HepG2 (cell line): Measurements from ENCODE around the gene MYH9. TPM values are rescaled to one million over a fixed set of nuclear protein-coding genes. Genes with fewer than 3 reads are reported as not detected.

Experiments used
- CHD2 ChIP-seq: IDR thresholded peaks from 2 replicates; pipeline ENCODE4 v1.6.1; 2011; ENCODE audit warnings: low read depth, low read length, improper control_type of control experiment
- HBP1 ChIP-seq: IDR thresholded peaks from 2 replicates; pipeline ENCODE4 v1.6.1; 2016; ENCODE audit warnings: low read depth, control low read depth
- HMG20A ChIP-seq: IDR thresholded peaks from 2 replicates; pipeline ENCODE4 v1.6.1; 2016; ENCODE audit warnings: borderline replicate concordance
- PRDM10 ChIP-seq: sonication (generic); formaldehyde crosslinking; IDR thresholded peaks from 2 replicates; pipeline ENCODE4 v1.4.0; 2020; ENCODE audit warnings: low read depth, missing genetic modification reagents
- SMARCE1 ChIP-seq: fragments of 450-650 bp; IDR thresholded peaks from 2 replicates; pipeline ENCODE4 v1.6.1; 2017; ENCODE audit warnings: borderline replicate concordance
- SRSF9 ChIP-seq: fragments of 200-400 bp; formaldehyde crosslinking; IDR thresholded peaks from 2 replicates; pipeline ENCODE4 v1.6.1; 2018; ENCODE audit warnings: borderline replicate concordance, mild to moderate bottlenecking, low read depth, low read length; ENCODE audit not compliant: insufficient read depth, poor library complexity, severe bottlenecking
- ZFP62 ChIP-seq: sonication (generic); formaldehyde crosslinking; IDR thresholded peaks from 2 replicates; pipeline ENCODE4 v1.4.0; 2020; ENCODE audit warnings: missing genetic modification reagents
- ZNF362 ChIP-seq: sonication (generic); formaldehyde crosslinking; IDR thresholded peaks from 2 replicates; pipeline ENCODE4 v1.4.0; 2020; ENCODE audit warnings: missing genetic modification reagents, mild to moderate bottlenecking, borderline replicate concordance
- ZNF407 ChIP-seq: sonication (generic); formaldehyde crosslinking; IDR thresholded peaks from one replicate; pipeline ENCODE4 v1.5.1; 2020; ENCODE audit warnings: mild to moderate bottlenecking, missing genetic modification reagents; ENCODE audit errors: not compliant biosample characterization
- ZNF431 ChIP-seq: sonication (generic); formaldehyde crosslinking; IDR thresholded peaks from 2 replicates; pipeline ENCODE4 v1.9.0; 2022; ENCODE audit warnings: missing genetic modification reagents, low read depth, mild to moderate bottlenecking, borderline replicate concordance
- ZNF547 ChIP-seq: sonication (generic); formaldehyde crosslinking; IDR thresholded peaks from 2 replicates; pipeline ENCODE4 v1.5.1; 2020; ENCODE audit warnings: mild to moderate bottlenecking, missing genetic modification reagents
- ZNF580 ChIP-seq: IDR thresholded peaks from 2 replicates; pipeline ENCODE4 v1.6.1; 2016; ENCODE audit warnings: low read depth, borderline replicate concordance
- polyA plus RNA-seq, 8 experiments: library from polyadenylated mRNA; depleted of rRNA in 3 of 8; stranded (reverse) in 7 of 8; unstranded in 1 of 8; fragments of >200 nt; fragmentation: Illumina TruSeq in 4 of 8; extraction: Trizol in 4 of 8; gene quantifications; 2 replicates each; pipeline versions ENCODE4 v1.2.1 to v1.2.3, GENCODE V29; 2011 to 2016; ENCODE audit warnings: low read depth in 4 of 8, missing spikeins in 1 of 8, mixed read lengths in 1 of 8; ENCODE audit not compliant: insufficient read depth in 1 of 8
- total RNA-seq, 5 experiments: library from RNA; depleted of rRNA; stranded (reverse); fragments of >200 nt; fragmentation: Illumina TruSeq; extraction: Trizol; gene quantifications; 2 replicates each; pipeline ENCODE4 v1.2.3, GENCODE V29; 2016; ENCODE audit warnings: low read depth in 1 of 5

MYH9 gene
- total and polyA plus RNA-seq, 2 of the 13 experiments (the other 11 are each of a cell fraction or from before 2014, with no cell fraction given), result 50.7 to 98.5 TPM

- TF ChIP-seq SRSF9 (no peak), ZNF362 (0 out of 2 replicates have a peak, but pooled peaks have one; percentile 3), PRDM10 (CRISPR knock-in tag) (peak; percentile 58; the same call in 1 of the 2 replicates), ZNF407 (CRISPR knock-in tag) (no peak), HMG20A (CRISPR knock-in tag) (peak; percentile 46; the same call in 1 of the 2 replicates), SMARCE1 (no peak), ZNF547 (peak; percentile 49; the same call in 1 of the 2 replicates), ZNF431 (CRISPR knock-in tag) (0 out of 2 replicates have a peak, but pooled peaks have one; percentile 65), ZNF580 (CRISPR knock-in tag) (peak; percentile 6; the same call in 1 of the 2 replicates), HBP1 (CRISPR knock-in tag) (no peak), CHD2 (no peak), ZFP62 (CRISPR knock-in tag) (no peak)
Measured at GRCh38 chr22:36351921-36352802, 35.6 kb downstream of the MYH9 start (continued).
